NCI-H1417 treated with DMSO at 0.1 percent for 48 hours (cell line): ENCODE results near the gene TPRX1.
A peak's percentile ranks its signal among the peaks of the same experiment; 100 is the strongest.
"Not testable (repeated sequence)": the region's sequence is repeated elsewhere in the genome, so short reads cannot be mapped to it uniquely, and the experiment has no call there.

Source experiments
- DNase-seq: peaks from one replicate; lab custom pipeline; 2025; lab: John Stamatoyannopoulos, UW

TPRX1 gene

GRCh38 chr19:47802521-47803043 is 1.8 kb downstream of the TPRX1 start:
- DNase-seq, result no peak

- no peak for DNase-seq
Measured at GRCh38 chr19:47801270-47801669, 3.1 kb downstream of the TPRX1 start.

GRCh38 chr19:47798904-47799266 is 5.5 kb downstream of the TPRX1 start:
- no peak for DNase-seq

- DNase-seq, result no peak
Measured at GRCh38 chr19:47797996-47798903, 6.1 kb downstream of the TPRX1 start.

- no peak for DNase-seq
Measured at GRCh38 chr19:47796785-47797184, 7.6 kb downstream of the TPRX1 start.

GRCh38 chr19:47794526-47794925 is 9.8 kb downstream of the TPRX1 start:
- DNase-seq, result no peak

- DNase-seq, result no peak
Measured at GRCh38 chr19:47792616-47793015, 11.7 kb downstream of the TPRX1 start.

- no peak for DNase-seq
Measured at GRCh38 chr19:47790398-47790814, 13.9 kb downstream of the TPRX1 start.

- not testable (repeated sequence) for DNase-seq
Measured at GRCh38 chr19:47789811-47790210, 14.5 kb downstream of the TPRX1 start.

GRCh38 chr19:47787307-47787706 is 17.0 kb downstream of the TPRX1 start:
- DNase-seq, result not testable (repeated sequence)

- no peak for DNase-seq
Measured at GRCh38 chr19:47786566-47786965, 17.8 kb downstream of the TPRX1 start.

- no peak for DNase-seq
Measured at GRCh38 chr19:47781590-47782262, 22.6 kb downstream of the TPRX1 start.

GRCh38 chr19:47780215-47780551 is 24.2 kb downstream of the TPRX1 start:
- DNase-seq, result no peak

- no peak for DNase-seq
Measured at GRCh38 chr19:47779524-47780214, 24.7 kb downstream of the TPRX1 start.

GRCh38 chr19:47778954-47779351 is 25.4 kb downstream of the TPRX1 start:
- DNase-seq, result no peak

GRCh38 chr19:47778049-47778953 is 26.1 kb downstream of the TPRX1 start, which contains the start of gene SELENOW:
SELENOW (plus strand) TSS chr19:47778703; CDS start chr19:47778786, 83 bp downstream.
- DNase-seq, result peak; percentile 37

- not testable (repeated sequence) for DNase-seq
Measured at GRCh38 chr19:47777245-47778048, 26.9 kb downstream of the TPRX1 start.

- DNase-seq, result peak; percentile 92
Measured at GRCh38 chr19:47776568-47776967, 27.8 kb downstream of the TPRX1 start.

- DNase-seq, result not testable (repeated sequence)
Measured at GRCh38 chr19:47771291-47771690, 33.1 kb downstream of the TPRX1 start.

GRCh38 chr19:47769534-47769933 is 34.8 kb downstream of the TPRX1 start:
- no peak for DNase-seq
